Peyer's patch (tissue), 4 donors: ENCODE measurements around the gene DEPP1.

Source experiments
- CTCF ChIP-seq, 6 experiments: fragments of 450-650 bp in 4 of 6; fragments of 200-600 bp in 2 of 6; sonication (generic) in 1 of 6; IDR thresholded peaks; one replicate each; pipeline ENCODE4 v1.5.1; 2017 to 2019; ENCODE audit warnings: antibody characterized with exemption in 6 of 6, mild to moderate bottlenecking in 3 of 6, moderate library complexity in 1 of 6
- POLR2A ChIP-seq, 2 donors: fragments of 450-650 bp; IDR thresholded peaks; one replicate each; pipeline ENCODE4 v1.5.1; 2017; ENCODE audit warnings: antibody characterized with exemption in 2 of 2, mild to moderate bottlenecking in 2 of 2, moderate library complexity in 2 of 2

- no peak for TF ChIP-seq CTCF (IDR thresholded peaks at IDR 0.05)
- no peak for TF ChIP-seq POLR2A (IDR thresholded peaks at IDR 0.05)
Observed at GRCh38 chr10:44968091-44968490, 10.5 kb downstream of the DEPP1 start.
